ENCODE measurements around the gene MIGA2.

MIGA2 gene

GRCh38 chr9:129068990-129069861, 32.8 kb downstream of the MIGA2 start:
- no peaks in the 10 kb centered on the region for H3K4me1 ChIP-seq (ENCODE audit: insufficient read depth, low read length)
- peaks cover 22% of the 10 kb centered on the region for H3K36me3 ChIP-seq (ENCODE audit: insufficient read depth, low read length)
- H3K4me3 ChIP-seq (ENCODE audit: low read depth in 1 of 2, low read length in 2 of 2): no peak overlapping the region
- no peak overlapping the region for H3K27ac ChIP-seq (ENCODE audit: low read depth, low read length)
- H3K9me3 ChIP-seq (ENCODE audit: low read length): no peaks in the 10 kb centered on the region
- no peaks in the 10 kb centered on the region for H3K27me3 ChIP-seq (ENCODE audit: control insufficient read depth in 1 of 2, insufficient read depth in 2 of 2, low read length in 2 of 2)
- H3K9ac ChIP-seq (ENCODE audit: low read length): no peak overlapping the region

GRCh38 chr9:129069862-129070641, 33.6 kb downstream of the MIGA2 start:
- no peaks in the 10 kb centered on the region for H3K9me3 ChIP-seq (ENCODE audit: low read length)
- no peak overlapping the region for H3K9ac ChIP-seq (ENCODE audit: low read length)
- peaks cover 22% of the 10 kb centered on the region for H3K36me3 ChIP-seq (ENCODE audit: insufficient read depth, low read length)
- no peak overlapping the region for H3K4me3 ChIP-seq (ENCODE audit: low read depth in 1 of 2, low read length in 2 of 2)
- H3K27me3 ChIP-seq (ENCODE audit: control insufficient read depth in 1 of 2, insufficient read depth in 2 of 2, low read length in 2 of 2): no peaks in the 10 kb centered on the region
- no peak overlapping the region for H3K27ac ChIP-seq (ENCODE audit: low read depth, low read length)
- H3K4me1 ChIP-seq (ENCODE audit: insufficient read depth, low read length): no peaks in the 10 kb centered on the region

GRCh38 chr9:129070696-129071525, 34.5 kb downstream of the MIGA2 start:
- Histone ChIP-seq H3K9ac (ENCODE audit: low read length) (no peak overlapping the region), H3K36me3 (ENCODE audit: insufficient read depth, low read length) (peaks cover 18% of the 10 kb centered on the region), H3K4me3 (ENCODE audit: low read depth in 1 of 2, low read length in 2 of 2) (no peak overlapping the region), H3K27ac (ENCODE audit: low read depth, low read length) (no peak overlapping the region), H3K4me1 (ENCODE audit: insufficient read depth, low read length) (no peaks in the 10 kb centered on the region), H3K9me3 (ENCODE audit: low read length) (no peaks in the 10 kb centered on the region), H3K27me3 (ENCODE audit: control insufficient read depth in 1 of 2, insufficient read depth in 2 of 2, low read length in 2 of 2) (no peaks in the 10 kb centered on the region)

- H3K9me3 ChIP-seq (ENCODE audit: low read length): no peaks in the 10 kb centered on the region
- no peaks in the 10 kb centered on the region for H3K27me3 ChIP-seq (ENCODE audit: control insufficient read depth in 1 of 2, insufficient read depth in 2 of 2, low read length in 2 of 2)
- no peaks in the 10 kb centered on the region for H3K4me1 ChIP-seq (ENCODE audit: insufficient read depth, low read length)
- no peak overlapping the region for H3K9ac ChIP-seq (ENCODE audit: low read length)
- H3K36me3 ChIP-seq (ENCODE audit: insufficient read depth, low read length): peaks cover 16% of the 10 kb centered on the region
- no peak overlapping the region for H3K27ac ChIP-seq (ENCODE audit: low read depth, low read length)
- no peak overlapping the region for H3K4me3 ChIP-seq (ENCODE audit: low read depth in 1 of 2, low read length in 2 of 2)
Observed at GRCh38 chr9:129071526-129072126, 35.2 kb downstream of the MIGA2 start.

GRCh38 chr9:129072171-129072570, 35.7 kb downstream of the MIGA2 start:
- no peak overlapping the region for H3K9ac ChIP-seq (ENCODE audit: low read length)
- peaks cover 15% of the 10 kb centered on the region for H3K36me3 ChIP-seq (ENCODE audit: insufficient read depth, low read length)
- no peaks in the 10 kb centered on the region for H3K4me1 ChIP-seq (ENCODE audit: insufficient read depth, low read length)
- no peak overlapping the region for H3K4me3 ChIP-seq (ENCODE audit: low read depth in 1 of 2, low read length in 2 of 2)
- no peaks in the 10 kb centered on the region for H3K27me3 ChIP-seq (ENCODE audit: control insufficient read depth in 1 of 2, insufficient read depth in 2 of 2, low read length in 2 of 2)
- no peaks in the 10 kb centered on the region for H3K9me3 ChIP-seq (ENCODE audit: low read length)
- H3K27ac ChIP-seq (ENCODE audit: low read depth, low read length): no peak overlapping the region

- Histone ChIP-seq H3K27ac (ENCODE audit: low read depth, low read length) (no peak overlapping the region), H3K27me3 (ENCODE audit: control insufficient read depth in 1 of 2, insufficient read depth in 2 of 2, low read length in 2 of 2) (no peaks in the 10 kb centered on the region), H3K9ac (ENCODE audit: low read length) (no peak overlapping the region), H3K4me1 (ENCODE audit: insufficient read depth, low read length) (no peaks in the 10 kb centered on the region), H3K36me3 (ENCODE audit: insufficient read depth, low read length) (peaks cover 6% of the 10 kb centered on the region), H3K9me3 (ENCODE audit: low read length) (no peaks in the 10 kb centered on the region), H3K4me3 (ENCODE audit: low read depth in 1 of 2, low read length in 2 of 2) (no peak overlapping the region)
Observed at GRCh38 chr9:129073404-129073803, 37.0 kb downstream of the MIGA2 start.

DNA sequence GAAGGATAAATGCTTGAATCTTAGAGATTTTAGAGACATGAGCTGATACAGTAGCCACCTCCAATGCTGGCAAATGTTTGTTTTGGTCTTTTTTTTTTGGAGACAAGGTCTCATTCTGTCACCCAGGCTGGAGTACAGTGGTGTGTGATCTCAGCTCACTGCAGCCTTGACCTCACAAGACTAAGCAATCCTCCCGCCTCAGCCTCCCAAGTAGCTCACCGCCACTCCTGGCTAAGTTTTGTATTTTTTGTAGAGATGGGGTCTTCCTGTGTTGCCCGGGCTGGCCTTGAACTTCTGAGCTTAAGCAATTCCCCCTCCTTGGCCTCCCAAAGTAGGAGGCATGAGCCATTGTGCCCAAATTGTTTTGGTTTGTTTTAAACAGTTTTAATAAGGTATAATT, 37.7 kb downstream of the MIGA2 start:
- no peaks in the 10 kb centered on the region for H3K9me3 ChIP-seq (ENCODE audit: low read length)
- no peak overlapping the region for H3K9ac ChIP-seq (ENCODE audit: low read length)
- no peaks in the 10 kb centered on the region for H3K4me1 ChIP-seq (ENCODE audit: insufficient read depth, low read length)
- no peak overlapping the region for H3K4me3 ChIP-seq (ENCODE audit: low read depth in 1 of 2, low read length in 2 of 2)
- H3K27ac ChIP-seq (ENCODE audit: low read depth, low read length): no peak overlapping the region
- H3K36me3 ChIP-seq (ENCODE audit: insufficient read depth, low read length): no peaks in the 10 kb centered on the region
- H3K27me3 ChIP-seq (ENCODE audit: control insufficient read depth in 1 of 2, insufficient read depth in 2 of 2, low read length in 2 of 2): no peaks in the 10 kb centered on the region

DNA sequence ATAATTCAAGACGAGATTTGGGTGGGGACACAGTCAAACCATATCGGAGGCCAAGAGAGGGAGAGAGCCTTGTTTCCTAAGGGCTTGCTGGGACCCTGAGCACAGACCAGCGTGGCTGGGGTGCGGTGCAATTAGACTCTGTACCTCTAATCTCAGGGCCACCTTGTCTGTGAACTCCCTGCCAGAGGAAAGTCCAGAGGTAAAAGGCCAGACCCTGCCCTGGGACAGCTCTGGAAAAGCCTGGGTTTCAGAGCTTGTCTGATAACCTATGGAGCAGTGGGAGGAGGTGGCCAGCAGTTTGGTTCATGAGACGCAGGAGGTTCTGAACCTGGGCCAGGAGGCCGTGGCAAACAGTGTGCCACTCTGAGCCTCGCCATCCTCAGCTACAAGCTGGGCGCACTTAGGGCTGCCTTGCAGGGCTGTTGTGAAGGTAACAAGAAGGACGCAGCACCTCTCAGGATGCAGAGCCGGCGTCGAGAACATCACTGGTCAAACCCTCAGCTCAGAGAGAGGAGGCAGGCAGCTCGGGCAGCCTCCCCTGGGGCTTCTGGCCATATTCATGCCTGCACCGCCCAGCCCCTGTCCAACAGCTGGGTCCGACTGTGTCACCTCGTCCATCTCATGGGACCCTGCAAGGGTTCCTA, 39.7 kb downstream of the MIGA2 start:
- no peaks in the 10 kb centered on the region for H3K9me3 ChIP-seq (ENCODE audit: low read length)
- no peaks in the 10 kb centered on the region for H3K36me3 ChIP-seq (ENCODE audit: insufficient read depth, low read length)
- H3K27me3 ChIP-seq (ENCODE audit: control insufficient read depth in 1 of 2, insufficient read depth in 2 of 2, low read length in 2 of 2): no peaks in the 10 kb centered on the region
- H3K4me1 ChIP-seq (ENCODE audit: insufficient read depth, low read length): no peaks in the 10 kb centered on the region
- H3K27ac ChIP-seq (ENCODE audit: low read depth, low read length): no peak overlapping the region
- no peak overlapping the region for H3K4me3 ChIP-seq (ENCODE audit: low read depth in 1 of 2, low read length in 2 of 2)
- H3K9ac ChIP-seq (ENCODE audit: low read length): no peak overlapping the region

- no peak overlapping the region for H3K27ac ChIP-seq (ENCODE audit: low read depth, low read length)
- H3K4me1 ChIP-seq (ENCODE audit: insufficient read depth, low read length): peaks cover 3% of the 10 kb centered on the region
- no peak overlapping the region for H3K9ac ChIP-seq (ENCODE audit: low read length)
- no peak overlapping the region for H3K4me3 ChIP-seq (ENCODE audit: low read depth in 1 of 2, low read length in 2 of 2)
- no peaks in the 10 kb centered on the region for H3K27me3 ChIP-seq (ENCODE audit: control insufficient read depth in 1 of 2, insufficient read depth in 2 of 2, low read length in 2 of 2)
- no peaks in the 10 kb centered on the region for H3K9me3 ChIP-seq (ENCODE audit: low read length)
- no peaks in the 10 kb centered on the region for H3K36me3 ChIP-seq (ENCODE audit: insufficient read depth, low read length)
Observed at GRCh38 chr9:129076640-129077037, 40.2 kb downstream of the MIGA2 start.

DNA sequence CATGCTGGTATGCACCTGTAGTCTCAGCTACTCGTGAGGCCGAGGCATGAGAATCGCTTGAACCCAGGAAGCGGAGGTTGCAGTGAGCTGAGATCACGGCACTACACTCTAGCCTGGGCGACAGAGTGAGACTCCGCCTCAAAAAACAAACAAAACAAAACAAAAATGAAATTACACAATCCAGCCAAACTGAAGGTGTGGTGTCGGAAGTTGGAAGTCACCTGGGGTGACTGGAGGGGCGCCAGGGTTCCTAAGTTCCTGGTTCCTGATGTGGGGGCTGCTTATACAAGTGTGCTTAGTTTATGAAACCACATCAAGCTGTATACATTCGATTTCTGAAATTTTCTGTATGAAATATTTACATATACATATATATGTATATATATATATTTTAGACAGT, 40.8 kb downstream of the MIGA2 start:
- no peak overlapping the region for H3K9ac ChIP-seq (ENCODE audit: low read length)
- H3K4me1 ChIP-seq (ENCODE audit: insufficient read depth, low read length): peaks cover 9% of the 10 kb centered on the region
- H3K4me3 ChIP-seq (ENCODE audit: low read depth in 1 of 2, low read length in 2 of 2): no peak overlapping the region
- no peaks in the 10 kb centered on the region for H3K36me3 ChIP-seq (ENCODE audit: insufficient read depth, low read length)
- H3K9me3 ChIP-seq (ENCODE audit: low read length): no peaks in the 10 kb centered on the region
- H3K27ac ChIP-seq (ENCODE audit: low read depth, low read length): no peak overlapping the region
- H3K27me3 ChIP-seq (ENCODE audit: control insufficient read depth in 1 of 2, insufficient read depth in 2 of 2, low read length in 2 of 2): no peaks in the 10 kb centered on the region

Measured in muscle layer of colon (tissue), 2 donors.